Jurkat, Clone E6-1 (cell line): ENCODE data around the gene VARS1.

Experiments
- DNase-seq: peaks from one replicate; pipeline ENCODE4 v3.0.0-alpha.2; 2011; ENCODE audit warnings: low read depth, low spot score
- H3K4me3 ChIP-seq: 2 replicates; pipeline ENCODE4 v1.5.1; 2011; ENCODE audit warnings: mild to moderate bottlenecking, low read length, control low read depth, moderate library complexity

VARS1 gene

DNA sequence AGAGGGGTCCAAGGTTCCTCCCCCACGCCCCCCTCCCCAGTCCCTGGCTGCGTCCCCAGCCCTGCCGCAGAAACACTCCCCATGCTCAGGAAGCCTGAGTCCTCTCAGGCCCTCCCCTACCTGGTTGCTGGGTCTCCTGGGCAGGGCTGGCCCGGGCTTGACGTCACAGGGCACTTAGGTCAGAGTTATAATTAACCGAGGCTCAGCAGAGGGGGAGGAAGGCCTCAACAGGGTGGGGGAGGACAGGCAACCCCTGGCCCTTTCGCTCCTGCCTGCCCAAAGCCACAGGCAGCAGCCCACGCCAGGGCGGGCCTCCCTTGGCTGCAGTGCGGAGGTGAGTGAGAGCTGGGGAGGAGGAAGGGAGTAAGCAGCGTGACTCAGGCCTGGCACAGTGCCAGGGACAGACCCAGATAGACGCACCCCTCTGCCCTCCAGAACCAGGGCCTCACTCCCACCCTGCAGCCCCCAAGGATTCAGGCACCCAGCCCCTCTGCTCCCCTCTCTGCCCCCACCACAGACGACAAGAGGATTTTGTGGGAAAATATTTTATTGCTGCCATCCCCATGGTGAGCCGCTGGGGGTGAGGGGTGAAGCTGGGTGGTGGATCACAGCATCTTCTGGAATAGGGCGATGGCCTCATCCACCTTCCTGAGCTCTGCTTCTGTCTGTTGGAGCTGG lies 18.4 kb downstream of the VARS1 start, which contains the start of gene VWA7:
Gene VWA7 (minus strand): TSS at position 340 of the 678 bp plus-strand sequence. CDS start 549 bp downstream, outside the sequence.
- no peak within 1 kb of the TSS for H3K4me3 ChIP-seq
- no peak for DNase-seq

DNA sequence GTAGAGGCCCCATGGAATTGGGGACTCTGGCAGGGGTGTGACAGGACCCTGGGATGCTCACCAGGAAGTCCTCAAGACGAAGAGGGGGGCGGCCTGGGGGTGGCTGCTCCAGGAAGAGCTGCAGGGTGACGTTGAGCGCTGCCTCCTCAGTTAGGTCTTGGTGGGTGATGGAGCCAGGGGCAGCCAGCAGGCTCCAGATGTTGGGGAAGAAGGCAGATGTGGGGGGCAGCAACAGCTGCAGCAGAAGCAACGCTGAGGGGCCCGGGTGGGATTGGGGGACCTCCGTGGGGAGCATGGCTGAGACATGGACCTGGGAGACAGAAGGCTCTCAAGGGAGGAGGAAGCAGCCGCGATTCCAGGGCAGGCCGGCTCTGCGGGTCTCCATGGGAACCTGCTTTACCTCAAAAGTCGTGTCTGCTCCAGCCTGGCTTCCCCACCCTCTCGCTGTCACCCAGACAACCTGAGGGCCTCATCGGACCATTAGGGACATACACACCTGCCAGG lies 19.0 kb downstream of the VARS1 start:
- no peak for DNase-seq
- no peak overlapping the region for H3K4me3 ChIP-seq

DNA sequence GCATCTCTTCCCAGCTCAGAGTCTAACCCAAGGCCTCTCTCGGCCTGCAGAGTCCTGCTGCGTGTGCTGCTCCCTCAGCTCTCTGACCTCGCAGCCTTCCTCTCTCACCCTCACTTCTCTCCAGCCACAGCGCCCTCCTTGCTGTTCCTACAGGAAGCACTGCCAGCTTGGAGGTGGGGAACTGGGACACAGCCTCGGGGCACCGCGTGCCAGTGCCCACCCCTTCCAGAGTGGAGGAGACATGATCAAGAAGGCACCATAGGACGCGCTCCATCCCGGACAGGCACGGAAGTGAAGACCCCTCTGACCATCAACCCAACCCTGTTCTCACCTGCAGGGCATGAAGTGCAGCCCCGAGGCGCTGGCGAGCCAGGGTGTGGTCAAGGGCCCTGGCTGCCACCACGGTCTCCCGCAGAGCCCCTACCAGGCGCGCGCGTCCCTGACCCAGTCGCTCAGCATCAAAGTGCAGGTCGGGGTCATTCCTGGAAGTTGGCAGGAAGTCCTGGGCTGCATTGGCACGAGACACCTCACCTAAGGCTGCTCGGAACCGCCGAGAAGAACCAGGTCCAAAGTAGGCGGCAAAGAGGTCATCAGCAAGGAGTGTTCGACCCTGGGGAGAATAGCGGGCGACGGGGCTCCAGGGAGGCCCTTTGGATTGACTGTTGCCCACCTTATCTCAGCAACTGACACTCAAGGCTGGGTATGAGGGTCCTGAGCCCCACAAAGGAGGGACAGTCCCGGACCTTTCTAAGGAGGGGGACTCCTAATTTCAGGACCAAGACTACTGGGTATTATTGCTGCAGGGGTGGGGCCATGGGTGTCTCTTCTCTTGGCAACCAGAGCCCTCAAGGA lies 19.7 kb downstream of the VARS1 start:
- no peak overlapping the region for H3K4me3 ChIP-seq
- DNase-seq, result no peak

DNA sequence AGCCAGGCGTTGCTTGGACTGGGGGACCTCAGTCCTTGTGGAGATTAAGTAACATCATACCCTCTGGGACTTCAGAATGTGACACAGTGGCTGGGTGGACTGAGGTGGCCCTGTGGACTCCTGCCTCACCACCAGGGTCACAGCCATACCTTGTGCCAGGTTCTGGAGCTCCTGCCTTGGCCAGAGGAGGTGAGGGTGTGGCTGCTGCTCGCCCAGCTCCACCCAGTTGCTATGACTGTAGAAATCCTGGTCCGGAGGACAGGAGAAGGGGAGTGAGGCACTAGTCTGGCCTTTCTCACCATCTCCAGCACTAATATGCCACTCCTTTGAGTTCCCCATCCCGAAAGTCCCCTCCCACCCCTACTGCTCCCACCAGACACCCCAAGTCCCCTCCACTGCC lies 20.4 kb downstream of the VARS1 start:
- DNase-seq, result no peak

DNA sequence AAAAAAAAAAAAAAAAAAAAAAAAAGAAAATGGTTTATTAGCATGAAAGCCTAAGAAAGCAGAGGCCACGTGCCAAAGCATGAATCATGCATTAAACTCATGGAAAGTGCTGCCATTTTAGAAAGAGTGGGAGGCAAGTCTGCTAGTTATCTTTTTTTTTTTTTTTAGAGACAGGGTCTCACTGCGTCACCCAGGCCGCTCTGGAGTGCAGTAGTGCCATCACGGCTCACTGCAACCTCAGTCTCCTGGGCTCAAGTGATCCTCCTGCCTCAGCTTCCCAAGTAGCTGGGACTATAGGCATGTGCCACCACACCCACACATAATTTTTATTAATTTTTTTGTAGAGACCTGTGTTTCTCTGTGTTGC lies 23.6 kb downstream of the VARS1 start:
- no peak overlapping the region for H3K4me3 ChIP-seq
- DNase-seq, result no peak

More for the DNA sequence above, 20.4 kb downstream of the VARS1 start:
- no peak overlapping the region for H3K4me3 ChIP-seq

DNA sequence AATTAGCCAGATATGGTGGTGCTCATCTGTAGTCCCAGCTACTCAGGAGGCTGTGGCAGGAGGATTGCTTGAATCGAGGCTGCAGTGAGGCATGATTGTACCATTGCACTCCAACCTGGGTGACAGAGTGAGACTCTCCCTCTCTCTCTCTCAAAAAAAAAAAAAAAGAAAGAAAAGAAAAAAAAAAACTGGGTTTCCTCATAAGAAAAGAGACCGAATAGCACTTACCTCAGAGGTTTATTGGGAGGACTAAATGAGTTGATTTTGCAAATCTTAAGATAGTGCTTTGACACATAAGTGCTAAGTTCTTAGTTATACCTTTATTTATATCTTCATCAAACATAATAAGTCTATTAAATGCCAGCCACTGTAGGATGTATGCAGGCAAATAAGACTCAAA lies 24.7 kb downstream of the VARS1 start:
- DNase-seq, result no peak
- no peak overlapping the region for H3K4me3 ChIP-seq

DNA sequence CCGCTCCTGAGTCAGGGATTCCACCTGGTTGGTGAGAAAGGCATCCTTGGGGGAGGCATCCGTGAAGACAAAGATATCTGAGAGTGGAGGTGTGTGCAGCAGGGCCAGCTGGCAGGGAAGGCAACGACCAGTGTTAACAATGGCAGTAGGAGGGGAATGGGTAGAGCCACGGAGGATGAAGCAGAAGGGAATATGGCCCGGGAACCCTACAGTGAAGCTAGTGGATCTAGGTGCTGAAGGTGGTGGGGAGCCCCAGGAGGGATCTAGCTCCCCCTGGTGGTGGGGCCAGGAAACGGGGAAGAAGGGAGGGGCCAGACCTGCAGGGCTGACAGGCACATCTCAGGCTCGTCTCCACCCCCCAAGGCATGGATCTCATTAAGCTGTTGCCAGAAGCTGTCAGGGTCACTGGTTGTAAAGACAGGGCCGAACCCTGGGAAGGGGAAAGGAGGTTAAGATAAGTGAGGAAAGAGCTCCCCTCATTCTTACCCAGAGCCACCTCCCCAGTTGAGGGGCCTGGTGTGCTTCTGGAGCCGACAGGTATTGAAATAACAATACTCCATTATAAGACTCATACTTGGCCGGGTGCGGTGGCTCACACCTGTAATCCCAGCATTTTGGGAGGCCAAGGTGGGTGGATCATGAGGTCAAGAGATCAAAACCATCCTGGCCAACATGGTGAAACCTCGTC lies 25.7 kb downstream of the VARS1 start:
- DNase-seq, result peak; percentile 66
- no peak overlapping the region for H3K4me3 ChIP-seq

DNA sequence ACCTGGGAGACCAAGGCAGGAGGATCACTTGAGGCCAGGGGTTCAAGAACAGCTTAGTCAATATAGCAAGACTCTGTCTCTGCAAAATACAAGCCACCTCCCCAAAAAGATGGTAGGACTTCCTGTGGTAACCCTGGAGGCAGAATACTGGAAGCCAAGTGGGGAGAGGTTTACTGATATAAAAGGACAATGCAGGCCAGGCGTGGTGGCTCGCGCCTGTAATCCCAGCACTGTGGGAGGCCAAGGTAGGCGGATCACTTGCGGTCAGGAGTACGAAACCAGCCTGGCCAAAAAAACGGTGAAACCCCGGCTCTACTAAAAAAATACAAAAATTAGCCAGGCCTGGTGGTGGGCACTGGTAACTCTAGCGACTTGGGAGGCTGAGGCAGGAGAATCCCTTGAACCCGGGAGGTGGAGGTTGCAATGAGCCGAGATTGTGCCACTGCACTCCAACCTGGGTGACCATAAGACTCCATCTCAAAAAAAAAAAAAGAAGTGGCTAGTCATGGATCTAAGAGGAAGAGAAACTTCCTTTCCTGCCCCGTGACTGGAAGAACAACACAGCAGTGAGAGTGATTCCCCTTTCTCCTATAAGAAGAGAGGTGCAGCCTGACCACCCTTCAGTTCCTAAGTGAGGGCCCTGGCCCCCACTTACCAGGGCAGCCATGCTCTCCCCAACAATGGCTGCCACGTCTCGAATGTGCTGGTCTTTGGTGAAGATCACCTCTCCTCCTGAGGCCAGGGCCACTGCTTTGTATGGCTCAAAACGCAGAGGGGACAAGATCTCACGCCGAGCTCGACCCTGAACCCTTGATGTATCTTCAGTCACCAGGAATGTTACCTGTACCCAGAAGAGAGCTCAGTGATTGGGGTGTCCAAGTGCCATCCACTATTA lies 26.9 kb downstream of the VARS1 start:
- no peak overlapping the region for H3K4me3 ChIP-seq
- DNase-seq, result no peak

DNA sequence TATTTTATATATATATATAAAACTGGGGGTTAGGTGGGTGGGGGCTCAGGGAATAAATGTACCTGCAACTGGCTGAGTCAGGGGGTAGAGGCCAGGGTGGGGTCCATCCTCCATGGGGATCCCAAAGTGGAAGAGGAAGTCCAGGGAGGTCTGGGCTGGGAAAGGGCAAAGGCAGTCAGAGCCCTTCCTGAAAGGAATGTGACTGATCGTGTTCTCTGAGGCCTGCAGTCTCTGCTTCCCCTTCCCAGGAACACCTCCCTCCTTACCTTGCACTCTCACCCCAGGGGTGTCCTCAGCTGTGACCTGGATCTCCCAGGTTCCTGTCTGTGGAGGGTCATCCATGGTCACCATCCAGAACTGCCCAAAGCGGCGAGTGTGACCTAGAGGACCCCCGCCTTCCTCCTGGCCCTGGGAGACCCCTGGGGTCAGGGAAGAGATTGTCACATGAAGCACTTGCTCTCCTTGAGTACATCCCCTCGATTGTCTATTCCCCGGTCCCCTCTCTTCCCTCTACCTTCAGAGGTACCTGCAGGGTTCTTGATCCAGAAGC lies 28.4 kb downstream of the VARS1 start:
- DNase-seq, result no peak
- no peak overlapping the region for H3K4me3 ChIP-seq

DNA sequence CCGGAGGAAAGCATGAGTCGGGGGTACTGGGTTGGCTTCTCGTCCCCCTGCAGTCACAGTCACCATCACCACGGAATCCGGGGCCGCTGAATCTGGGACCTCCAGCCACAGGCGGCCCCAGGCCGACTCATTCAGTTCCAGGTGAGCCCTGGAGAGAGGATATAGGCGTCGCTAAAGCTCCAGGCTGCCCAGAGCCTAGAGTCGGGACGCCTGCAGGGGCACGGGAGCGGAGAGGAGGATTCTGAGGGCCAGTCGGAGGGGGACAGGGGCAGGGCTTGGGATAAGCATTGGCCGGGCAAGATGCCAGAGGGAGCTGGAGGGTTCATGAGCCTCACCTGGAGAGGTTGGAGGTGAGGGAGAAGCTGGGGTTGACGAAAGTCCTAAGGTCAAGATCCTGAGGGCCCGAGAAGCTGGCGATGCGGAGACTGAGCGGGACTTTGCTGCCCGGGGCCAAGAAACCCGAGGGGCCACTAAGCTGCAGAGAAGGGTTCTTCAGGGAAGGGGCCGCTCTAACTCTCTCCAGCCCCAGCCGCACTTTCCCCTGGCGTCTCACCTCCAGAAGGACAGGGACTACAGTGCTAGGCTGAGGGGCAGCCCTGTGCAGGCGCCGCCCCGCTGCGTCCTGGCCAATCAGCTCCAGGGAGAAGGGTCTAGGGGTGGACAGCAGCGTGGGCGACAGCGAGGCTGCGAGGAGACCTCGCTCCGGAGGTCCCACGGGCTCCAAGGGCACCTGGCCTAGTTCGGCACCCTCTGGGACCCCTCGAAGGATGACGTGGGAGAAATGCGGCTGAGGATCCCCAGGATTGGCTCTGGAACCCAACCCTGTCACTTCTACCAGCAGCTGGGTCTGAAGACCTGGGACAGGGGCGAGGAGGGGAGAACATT lies 29.4 kb downstream of the VARS1 start:
- no peak overlapping the region for H3K4me3 ChIP-seq
- DNase-seq, result no peak

DNA sequence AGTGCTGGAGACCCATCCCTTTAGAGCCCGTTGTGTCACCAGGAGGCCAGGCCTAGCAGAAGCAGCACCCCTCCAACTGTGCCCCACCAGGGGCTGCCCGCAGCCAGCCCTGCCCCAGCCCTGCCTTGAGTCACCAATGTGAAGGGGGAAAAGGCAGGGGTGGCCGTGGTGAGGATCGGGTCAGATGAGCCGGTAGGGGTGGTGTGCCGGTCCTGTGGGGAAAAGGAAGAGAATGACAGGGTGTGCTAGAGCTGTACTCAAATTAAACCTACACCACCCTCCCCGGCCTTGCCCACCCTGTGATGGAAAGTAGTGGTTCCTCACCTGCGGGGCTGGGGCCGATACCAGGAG lies 30.0 kb downstream of the VARS1 start:
- no peak for DNase-seq
- no peak overlapping the region for H3K4me3 ChIP-seq

DNA sequence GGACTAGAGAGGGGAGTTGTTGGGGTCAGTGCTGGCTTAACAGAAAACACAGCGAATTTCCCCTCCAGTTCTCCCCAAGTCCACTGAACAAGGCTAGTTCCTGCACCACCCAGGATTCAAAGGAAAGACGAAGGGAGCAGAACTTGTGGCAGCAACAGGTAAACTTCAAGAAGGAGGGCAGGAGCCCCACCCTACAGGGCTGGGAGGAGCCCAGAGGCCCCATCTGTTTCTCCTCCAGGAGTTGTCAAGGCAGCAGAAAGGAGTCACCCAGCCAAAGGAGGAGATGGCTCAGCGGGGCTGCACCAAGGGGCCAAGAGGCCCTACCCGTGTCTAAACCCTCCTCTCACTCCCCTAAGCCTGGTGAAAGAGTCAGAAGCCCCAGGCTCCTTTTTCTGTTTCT lies 31.4 kb downstream of the VARS1 start:
- no peak for DNase-seq

DNA sequence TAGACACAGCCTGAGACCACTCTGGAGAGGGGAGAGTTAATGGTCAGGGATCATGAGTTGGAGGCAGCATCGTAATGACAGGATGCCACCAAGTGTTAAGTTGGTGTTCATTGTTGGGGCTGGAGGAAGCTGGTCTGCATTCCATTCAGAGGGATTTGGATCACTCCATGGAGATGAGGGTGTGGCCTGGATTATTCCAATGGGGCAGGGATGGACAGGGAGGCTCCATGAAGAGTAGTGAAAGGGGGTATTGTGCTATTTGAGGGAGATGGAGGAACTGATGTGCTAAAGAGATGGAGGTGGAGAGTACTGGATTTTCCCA lies 32.0 kb downstream of the VARS1 start:
- no peak for DNase-seq
- H3K4me3 ChIP-seq, result no peak overlapping the region

More for the DNA sequence above, 31.4 kb downstream of the VARS1 start:
- H3K4me3 ChIP-seq, result no peak overlapping the region

DNA sequence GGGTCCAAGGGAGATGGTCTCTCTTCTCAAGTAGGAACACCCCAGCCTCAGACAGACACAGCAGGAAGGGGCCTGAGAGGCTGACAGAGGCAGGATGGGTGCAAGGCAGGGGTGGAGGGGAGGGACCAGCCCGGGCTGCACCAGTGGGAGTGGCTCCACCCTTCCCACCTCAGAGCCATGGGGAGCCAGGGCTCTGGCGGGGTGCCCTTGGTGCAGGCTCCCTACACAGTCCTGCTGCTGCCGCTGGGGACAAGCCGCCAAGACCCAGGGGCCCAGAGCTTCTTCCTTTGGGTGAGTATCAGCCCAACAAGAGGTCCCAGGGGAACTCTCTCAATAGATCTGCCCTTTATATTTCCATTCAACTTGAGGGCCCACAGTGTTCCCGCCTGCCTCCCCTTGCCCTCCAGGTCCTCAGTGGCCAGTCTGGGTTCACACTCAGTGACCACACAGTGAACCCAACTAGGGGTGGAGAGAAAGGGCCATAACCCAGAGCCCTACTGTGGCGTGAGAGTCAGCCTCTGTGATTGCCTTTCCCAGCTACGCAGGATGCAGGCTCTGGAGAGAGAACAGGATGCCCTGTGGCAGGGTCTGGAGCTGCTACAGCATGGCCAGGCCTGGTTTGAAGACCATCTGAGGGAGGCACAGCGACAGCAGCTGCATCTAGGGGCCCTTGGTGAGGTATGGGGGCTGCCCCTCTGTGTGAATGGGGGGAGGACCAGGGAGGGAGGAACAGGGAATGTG lies 32.5 kb downstream of the VARS1 start:
- DNase-seq, result no peak
- no peak overlapping the region for H3K4me3 ChIP-seq

DNA sequence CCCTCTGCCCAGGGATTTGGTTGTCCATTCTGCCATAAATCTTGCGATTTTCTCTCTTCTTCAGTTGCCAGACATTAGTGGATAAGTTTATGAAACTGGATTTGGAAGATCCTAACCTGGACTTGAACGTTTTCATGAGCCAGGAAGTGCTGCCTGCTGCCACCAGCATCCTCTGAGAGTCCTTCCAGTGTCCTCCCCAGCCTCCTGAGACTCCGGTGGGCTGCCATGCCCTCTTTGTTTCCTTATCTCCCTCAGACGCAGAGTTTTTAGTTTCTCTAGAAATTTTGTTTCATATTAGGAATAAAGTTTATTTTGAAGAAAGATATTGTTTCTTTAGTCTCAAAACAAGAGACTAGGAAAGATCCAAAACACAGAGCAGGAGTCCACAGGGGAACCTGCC lies 33.2 kb downstream of the VARS1 start, which contains the start of gene SAPCD1:
Gene SAPCD1 (plus strand): TSS at position 301 of the 400 bp plus-strand sequence. CDS start 399 bp downstream, outside the sequence.
- no peak within 1 kb of the TSS for H3K4me3 ChIP-seq
- no peak for DNase-seq

DNA sequence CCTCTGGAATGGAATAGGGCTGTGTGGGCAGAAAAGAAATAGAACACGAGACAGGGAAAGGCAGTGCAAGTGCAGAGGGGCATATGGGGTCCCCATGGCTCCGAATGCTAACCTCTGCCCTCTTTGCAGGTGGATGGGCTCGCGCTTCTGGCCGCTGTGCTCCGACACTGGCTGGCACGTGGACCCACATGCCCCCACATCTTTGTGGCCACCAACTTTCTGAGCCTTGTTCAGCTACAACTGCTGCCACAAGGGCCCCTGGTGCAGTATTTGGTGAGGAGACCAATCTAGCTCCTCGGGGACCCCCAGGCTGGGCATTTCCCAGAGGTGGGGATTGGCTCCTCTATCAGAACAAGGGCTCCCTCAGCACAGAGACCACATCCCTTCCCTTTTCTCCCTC lies 34.2 kb downstream of the VARS1 start:
- DNase-seq, result no peak
- H3K4me3 ChIP-seq, result no peak overlapping the region

DNA sequence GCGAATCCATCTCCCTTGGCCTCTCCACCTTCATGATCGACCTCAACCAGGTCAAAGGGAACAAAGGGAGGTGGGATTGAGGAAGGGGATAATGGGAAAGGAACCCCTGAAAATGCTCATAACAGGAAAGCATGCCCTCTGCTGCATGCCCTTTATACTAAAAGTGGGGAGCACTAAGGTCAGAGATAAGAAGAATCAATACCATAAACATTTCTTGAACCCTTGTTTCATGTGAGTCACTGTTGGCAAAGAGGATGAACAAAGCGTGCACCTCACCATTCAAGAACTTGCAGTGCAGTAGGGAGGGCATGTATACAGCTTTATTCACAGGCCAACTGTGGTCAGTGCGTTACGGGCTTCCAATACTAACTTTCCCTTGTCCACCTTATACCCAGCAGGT lies 34.8 kb downstream of the VARS1 start:
- H3K4me3 ChIP-seq, result no peak overlapping the region
- DNase-seq, result no peak
